Neural crest cell (in vitro differentiated cells): ENCODE measurements around the gene AOC3. TPM values are rescaled to one million over a fixed set of nuclear protein-coding genes. Genes with fewer than 3 reads are reported as not detected.

Source experiments
- DNase-seq: peaks from one replicate; pipeline ENCODE4 v3.0.0; 2021; ENCODE audit warnings: low read depth, mixed read lengths, low spot score
- H3K27ac Mint-ChIP-seq: one replicate; pipeline ENCODE4 v1.8.0; 2021; ENCODE audit warnings: mild to moderate bottlenecking, mixed read lengths; ENCODE audit not compliant: unreplicated experiment
- H3K27me3 Mint-ChIP-seq: 2 replicates; pipeline ENCODE4 v1.8.0; 2021; ENCODE audit warnings: low read depth, mild to moderate bottlenecking, mixed read lengths
- H3K36me3 Mint-ChIP-seq: 2 replicates; pipeline ENCODE4 v1.8.0; 2021; ENCODE audit warnings: low read depth, mild to moderate bottlenecking, mixed read lengths
- H3K4me1 Mint-ChIP-seq: 2 replicates; pipeline ENCODE4 v1.8.0; 2021; ENCODE audit warnings: mixed read lengths
- H3K4me3 Mint-ChIP-seq: one replicate; pipeline ENCODE4 v1.8.0; 2021; ENCODE audit warnings: mild to moderate bottlenecking, mixed read lengths
- H3K9me3 Mint-ChIP-seq: 2 replicates; pipeline ENCODE4 v1.8.0; 2021; ENCODE audit warnings: mixed read lengths
- CTCF ChIP-seq: fragments of 200-600 bp; sonication (generic); conservative IDR thresholded peaks from 2 replicates; pipeline ENCODE4 v1.5.0; 2021; ENCODE audit warnings: antibody characterized with exemption, mild to moderate bottlenecking
- long read RNA-seq: library from polyadenylated mRNA; unstranded; transcript quantifications from one replicate; pipeline ENCODE4 v2.0.0, GENCODE V29; 2020
- total RNA-seq: library from RNA; stranded (reverse); gene quantifications from 2 replicates; pipeline ENCODE4 v1.2.1, GENCODE V29; 2021

AOC3 gene
- total RNA-seq, result 0.91 and 1.1 TPM in 2 replicates
- long read RNA-seq, result 0 reads

- DNase-seq, result no peak
- Mint-ChIP-seq H3K27me3 (no peaks in the 10 kb centered on the region), H3K9me3 (no peaks in the 10 kb centered on the region), H3K27ac (no peak within 1 kb of the TSS), H3K4me3 (no peak within 1 kb of the TSS), H3K4me1 (peaks cover 8% of the 10 kb centered on the region), H3K36me3 (no peaks in the 10 kb centered on the region)
- no peak for TF ChIP-seq CTCF
These were observed at the start of gene AOC3 for GRCh38 chr17:42850954-42851353. AOC3 (plus strand) TSS chr17:42851199; CDS start chr17:42851344, 145 bp downstream.

- Mint-ChIP-seq H3K4me3 (no peak overlapping the region), H3K36me3 (peaks cover 5% of the 10 kb centered on the region), H3K27me3 (peaks cover 26% of the 10 kb centered on the region), H3K9me3 (peaks cover 3% of the 10 kb centered on the region), H3K4me1 (peaks cover 6% of the 10 kb centered on the region), H3K27ac (peak overlapping the region; percentile 16)
- no peak for TF ChIP-seq CTCF
- no peak for DNase-seq
These were observed 47.7 kb upstream of the AOC3 start for GRCh38 chr17:42803074-42803883.

- Mint-ChIP-seq H3K36me3 (peaks cover 3% of the 10 kb centered on the region), H3K27ac (no peak overlapping the region), H3K4me1 (no peaks in the 10 kb centered on the region), H3K9me3 (no peaks in the 10 kb centered on the region), H3K27me3 (peaks cover 21% of the 10 kb centered on the region), H3K4me3 (no peak overlapping the region)
- TF ChIP-seq CTCF, result no peak
- DNase-seq, result no peak
These were observed 46.1 kb upstream of the AOC3 start for GRCh38 chr17:42804918-42805367.

GRCh38 chr17:42806249-42806648 lies 44.8 kb upstream of the AOC3 start:
- H3K4me3 Mint-ChIP-seq, result no peak overlapping the region
- no peak for DNase-seq
- H3K36me3 Mint-ChIP-seq, result peaks cover 3% of the 10 kb centered on the region
- no peaks in the 10 kb centered on the region for H3K4me1 Mint-ChIP-seq
- H3K27ac Mint-ChIP-seq, result no peak overlapping the region
- H3K9me3 Mint-ChIP-seq, result no peaks in the 10 kb centered on the region
- TF ChIP-seq CTCF, result no peak
- H3K27me3 Mint-ChIP-seq, result peaks cover 12% of the 10 kb centered on the region

GRCh38 chr17:42809250-42809649 lies 41.7 kb upstream of the AOC3 start:
- no peak for TF ChIP-seq CTCF
- no peaks in the 10 kb centered on the region for H3K4me1 Mint-ChIP-seq
- no peaks in the 10 kb centered on the region for H3K9me3 Mint-ChIP-seq
- H3K36me3 Mint-ChIP-seq, result peaks cover 6% of the 10 kb centered on the region
- H3K27me3 Mint-ChIP-seq, result peaks cover under 1% of the 10 kb centered on the region
- no peak overlapping the region for H3K4me3 Mint-ChIP-seq
- no peak overlapping the region for H3K27ac Mint-ChIP-seq
- no peak for DNase-seq
